ENCODE measurements around the gene ZFP37. TPM values are rescaled to one million over a fixed set of nuclear protein-coding genes. Genes with fewer than 3 reads are reported as not detected.

ZFP37 gene
- total RNA-seq, 1 donor from 2014 or later = 8.4 TPM

- peak within 1 kb of the TSS; percentile 93 for H3K4me3 Mint-ChIP-seq
- peaks cover 7% of the 10 kb centered on the region for H3K27me3 Mint-ChIP-seq (ENCODE audit: low read depth)
- peaks cover 32% of the 10 kb centered on the region for H3K36me3 Mint-ChIP-seq (ENCODE audit: low read depth)
- no peak within 1 kb of the TSS for H3K27ac Mint-ChIP-seq (ENCODE audit: unreplicated experiment)
- peaks cover 6% of the 10 kb centered on the region for H3K4me1 Mint-ChIP-seq
- H3K9me3 Mint-ChIP-seq = peaks cover 26% of the 10 kb centered on the region
- no peak for TF ChIP-seq CTCF (conservative IDR thresholded peaks at IDR 0.05)
- DNase-seq (ENCODE audit: low read depth, low spot score) = peak; percentile 33
Measured at GRCh38 chr9:113011911-113012381, 44.6 kb downstream of the ZFP37 start, which contains the start of gene ZNF883. Gene ZNF883 (minus strand): TSS chr9:113012192.

- H3K27ac Mint-ChIP-seq (ENCODE audit: unreplicated experiment) = no peak overlapping the region
- no peak for TF ChIP-seq CTCF (conservative IDR thresholded peaks at IDR 0.05)
- peaks cover 36% of the 10 kb centered on the region for H3K9me3 Mint-ChIP-seq
- no peaks in the 10 kb centered on the region for H3K27me3 Mint-ChIP-seq (ENCODE audit: low read depth)
- H3K4me1 Mint-ChIP-seq = no peaks in the 10 kb centered on the region
- DNase-seq (ENCODE audit: low read depth, low spot score) = no peak
- H3K36me3 Mint-ChIP-seq (ENCODE audit: low read depth) = peaks cover 56% of the 10 kb centered on the region
- no peak overlapping the region for H3K4me3 Mint-ChIP-seq
Measured at GRCh38 chr9:113005777-113006176, 50.7 kb downstream of the ZFP37 start.

DNA sequence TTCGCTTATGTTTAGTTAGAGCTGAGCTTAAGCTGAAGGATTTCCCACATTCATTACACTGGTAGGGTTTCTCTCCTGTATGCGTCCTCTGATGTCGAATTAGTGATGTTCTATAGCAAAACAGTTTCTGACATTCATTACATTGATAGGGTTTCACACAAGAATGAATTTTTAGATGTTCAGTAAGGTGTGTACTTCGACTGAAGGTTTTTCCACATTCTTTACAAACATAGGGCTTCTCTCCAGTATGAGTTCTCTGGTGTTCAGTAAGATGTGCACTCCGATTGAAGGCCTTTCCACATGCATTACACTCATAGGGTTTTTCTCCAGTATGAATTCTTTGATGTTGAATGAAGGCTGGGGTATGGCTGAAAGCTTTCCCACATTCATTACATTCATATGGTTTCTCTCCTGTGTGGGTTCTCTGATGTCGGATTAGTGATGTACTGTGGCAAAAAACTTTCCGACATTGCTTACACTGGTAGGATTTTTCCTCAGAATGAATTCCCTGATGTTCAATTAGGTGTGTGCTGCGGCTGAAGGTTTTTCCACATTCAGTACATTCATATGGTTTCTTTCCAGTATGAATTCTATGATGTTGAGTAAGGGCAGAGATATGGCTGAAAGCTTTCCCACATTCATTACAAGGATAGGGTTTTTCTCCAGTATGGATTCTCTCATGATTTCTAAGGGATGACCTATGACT is 59.1 kb downstream of the ZFP37 start:
- Mint-ChIP-seq H3K27me3 (ENCODE audit: low read depth) (no peaks in the 10 kb centered on the region), H3K4me1 (no peaks in the 10 kb centered on the region), H3K36me3 (ENCODE audit: low read depth) (peaks cover 62% of the 10 kb centered on the region), H3K27ac (ENCODE audit: unreplicated experiment) (no peak overlapping the region), H3K9me3 (peaks cover 39% of the 10 kb centered on the region), H3K4me3 (no peak overlapping the region)
- no peak for TF ChIP-seq CTCF (conservative IDR thresholded peaks at IDR 0.05)
- no peak for DNase-seq (ENCODE audit: low read depth, low spot score)

Other genes starting within 250 kb of the ZFP37 start
- not detected in 2 replicates for gene SLC46A2, start 165.8 kb downstream of the ZFP37 start, total RNA-seq
- 8.7 TPM in 2 replicates for gene ZNF883, start 44.5 kb downstream of the ZFP37 start, total RNA-seq
- gene SLC31A2, start 94.3 kb upstream of the ZFP37 start, total RNA-seq = 3.0 and 3.6 TPM in 2 replicates
- 19.9 and 20.2 TPM in 2 replicates for gene FKBP15, start 164.6 kb upstream of the ZFP37 start, total RNA-seq
- 30.0 and 30.8 TPM in 2 replicates for gene SLC31A1, start 164.8 kb upstream of the ZFP37 start, total RNA-seq
- 35.3 and 37.1 TPM in 2 replicates for gene CDC26, start 218.8 kb upstream of the ZFP37 start, total RNA-seq
- 46.3 and 46.4 TPM in 2 replicates for gene PRPF4, start 218.9 kb upstream of the ZFP37 start, total RNA-seq
- gene RNF183, start 246.7 kb upstream of the ZFP37 start, total RNA-seq = not detected in 2 replicates